ENCODE measurements around the gene TRMT1L.

Gene TRMT1L

GRCh38 chr1:185129708-185130107 is 27.0 kb downstream of the TRMT1L start:
- DNase-seq (ENCODE audit: insufficient read length, low spot score) (no peak), FAIRE-seq (no peak)

GRCh38 chr1:185112356-185112755 is 44.4 kb downstream of the TRMT1L start:
- FAIRE-seq (peak; percentile 49), DNase-seq (ENCODE audit: insufficient read length, low spot score) (no peak)

- no peak for FAIRE-seq
- no peak for DNase-seq (ENCODE audit: insufficient read length, low spot score)
These were observed 44.9 kb downstream of the TRMT1L start for GRCh38 chr1:185111873-185112272.

GRCh38 chr1:185110145-185110544 is 46.6 kb downstream of the TRMT1L start:
- FAIRE-seq (no peak), DNase-seq (ENCODE audit: insufficient read length, low spot score) (no peak)

GRCh38 chr1:185108321-185108720 is 48.4 kb downstream of the TRMT1L start:
- no peak for FAIRE-seq
- no peak for DNase-seq (ENCODE audit: insufficient read length, low spot score)

- FAIRE-seq (no peak), DNase-seq (ENCODE audit: insufficient read length, low spot score) (no peak)
These were observed 51.6 kb downstream of the TRMT1L start for GRCh38 chr1:185105121-185105520.

- DNase-seq (ENCODE audit: insufficient read length, low spot score) (no peak), FAIRE-seq (no peak)
These were observed 52.7 kb downstream of the TRMT1L start for GRCh38 chr1:185104083-185104482.

- DNase-seq (ENCODE audit: insufficient read length, low spot score) (no peak), FAIRE-seq (no peak)
These were observed 60.2 kb downstream of the TRMT1L start for GRCh38 chr1:185096531-185096930.

- FAIRE-seq: no peak
- no peak for DNase-seq (ENCODE audit: insufficient read length, low spot score)
These were observed 62.0 kb downstream of the TRMT1L start for GRCh38 chr1:185094761-185095160.

- FAIRE-seq: no peak
These were observed 65.3 kb downstream of the TRMT1L start for GRCh38 chr1:185091480-185091879.

GRCh38 chr1:185087746-185088145 is 69.0 kb downstream of the TRMT1L start:
- DNase-seq (ENCODE audit: insufficient read length, low spot score) (no peak), FAIRE-seq (no peak)

More at GRCh38 chr1:185091480-185091879, 65.3 kb downstream of the TRMT1L start:
- DNase-seq (ENCODE audit: insufficient read length, low spot score): no peak

- no peak for FAIRE-seq
- DNase-seq (ENCODE audit: insufficient read length, low spot score): no peak
These were observed 69.7 kb downstream of the TRMT1L start for GRCh38 chr1:185087101-185087500.

GRCh38 chr1:185083818-185084217 is 72.9 kb downstream of the TRMT1L start:
- DNase-seq (ENCODE audit: insufficient read length, low spot score): no peak
- FAIRE-seq: no peak

GRCh38 chr1:185080422-185080821 is 76.3 kb downstream of the TRMT1L start:
- no peak for DNase-seq (ENCODE audit: insufficient read length, low spot score)
- no peak for FAIRE-seq

- no peak for FAIRE-seq
These were observed 79.4 kb downstream of the TRMT1L start for GRCh38 chr1:185077374-185077773.

GRCh38 chr1:185075476-185075875 is 81.3 kb downstream of the TRMT1L start:
- no peak for DNase-seq (ENCODE audit: insufficient read length, low spot score)
- FAIRE-seq: no peak

More at GRCh38 chr1:185077374-185077773, 79.4 kb downstream of the TRMT1L start:
- no peak for DNase-seq (ENCODE audit: insufficient read length, low spot score)

GRCh38 chr1:185074307-185074706 is 82.4 kb downstream of the TRMT1L start:
- no peak for FAIRE-seq
- peak; percentile 28 for DNase-seq (ENCODE audit: insufficient read length, low spot score)

- FAIRE-seq (no peak), DNase-seq (ENCODE audit: insufficient read length, low spot score) (no peak)
These were observed 83.0 kb downstream of the TRMT1L start for GRCh38 chr1:185073725-185074124.

GRCh38 chr1:185070051-185070450 is 86.7 kb downstream of the TRMT1L start:
- FAIRE-seq (no peak), DNase-seq (ENCODE audit: insufficient read length, low spot score) (no peak)

- FAIRE-seq (no peak), DNase-seq (ENCODE audit: insufficient read length, low spot score) (no peak)
These were observed 87.5 kb downstream of the TRMT1L start for GRCh38 chr1:185069202-185069772.

GRCh38 chr1:185068341-185068740 is 88.4 kb downstream of the TRMT1L start:
- DNase-seq (ENCODE audit: insufficient read length, low spot score) (no peak), FAIRE-seq (no peak)

Measured in HTR-8/SVneo (cell line).